HS-27A (cell line): ENCODE data around the gene ARMS2.

ENCODE experiments used
- DNase-seq: peaks from one replicate; pipeline ENCODE4 v3.0.0-alpha.2; 2012; ENCODE audit warnings: low read depth, missing footprints

ARMS2 gene

GRCh38 chr10:122494833-122495232, 40.4 kb downstream of the ARMS2 start:
- peak; percentile 74 for DNase-seq

- no peak for DNase-seq
Observed at GRCh38 chr10:122495406-122496340, 41.2 kb downstream of the ARMS2 start.

- DNase-seq: no peak
Observed at GRCh38 chr10:122497241-122497640, 42.8 kb downstream of the ARMS2 start.

- no peak for DNase-seq
Observed at GRCh38 chr10:122498521-122498920, 44.1 kb downstream of the ARMS2 start.

- DNase-seq: no peak
Observed at GRCh38 chr10:122499012-122499411, 44.6 kb downstream of the ARMS2 start.

GRCh38 chr10:122499491-122499941, 45.1 kb downstream of the ARMS2 start:
- DNase-seq: no peak

GRCh38 chr10:122500194-122500593, 45.7 kb downstream of the ARMS2 start:
- DNase-seq: no peak

GRCh38 chr10:122500726-122501125, 46.3 kb downstream of the ARMS2 start:
- no peak for DNase-seq

GRCh38 chr10:122503012-122503411, 48.6 kb downstream of the ARMS2 start:
- no peak for DNase-seq

GRCh38 chr10:122503886-122504609, 49.6 kb downstream of the ARMS2 start:
- DNase-seq: no peak

GRCh38 chr10:122504610-122504950, 50.1 kb downstream of the ARMS2 start:
- DNase-seq: peak; percentile 24

GRCh38 chr10:122505011-122505410, 50.6 kb downstream of the ARMS2 start:
- no peak for DNase-seq

- no peak for DNase-seq
Observed at GRCh38 chr10:122505885-122506645, 51.6 kb downstream of the ARMS2 start.
